T-helper 2 cell treated with Interferon-gamma antibody and Interleukin-4, amounts not matched to agents 100 ng/mL and 5 ng/mL, for 36 hours (primary cell): Measurements from ENCODE around the gene NPC1. TPM values are rescaled to one million over a fixed set of nuclear protein-coding genes. Genes with fewer than 3 reads are reported as not detected.

Experiments used
- intact Hi-C: fragments of 100-400 bp; cut with micrococcal nuclease; formaldehyde crosslinking; loops from one replicate; pipeline ENCODE4 v1.15.1; 2023
- total RNA-seq: library from RNA; stranded (reverse); gene quantifications from 2 replicates; pipeline ENCODE4 v1.2.3, GENCODE V29; 2022

Gene NPC1
- total RNA-seq, 1 donor from 2014 or later: 33.9 TPM

GRCh38 chr18:23609390-23610023 is 23.2 kb upstream of the NPC1 start:
- intact Hi-C loops: no loop called here

GRCh38 chr18:23608211-23608610 is 21.9 kb upstream of the NPC1 start:
- intact Hi-C loops: no loop called here

- intact Hi-C loops: no loop called here
Observed at GRCh38 chr18:23605941-23606340, 19.6 kb upstream of the NPC1 start.

- intact Hi-C loops: no loop called here
Observed at GRCh38 chr18:23599809-23600208, 13.5 kb upstream of the NPC1 start.

GRCh38 chr18:23596183-23596582 is 9.9 kb upstream of the NPC1 start:
- intact Hi-C loops: no loop called here

GRCh38 chr18:23595591-23595990 is 9.3 kb upstream of the NPC1 start:
- intact Hi-C loops: no loop called here

- intact Hi-C loops: no loop called here
Observed at GRCh38 chr18:23593720-23594119, 7.4 kb upstream of the NPC1 start.

GRCh38 chr18:23592911-23593310 is 6.6 kb upstream of the NPC1 start:
- intact Hi-C loops: no loop called here

GRCh38 chr18:23591011-23591410 is 4.7 kb upstream of the NPC1 start:
- intact Hi-C loops: no loop called here

GRCh38 chr18:23588836-23589560 is 2.7 kb upstream of the NPC1 start:
- intact Hi-C loops: loop anchor here (5.0 to 10.0 kb wide), 5 partner anchors 152 to 1844 kb away; partner anchors contain the start of genes MIB1 and RBBP8

- intact Hi-C loops: loop anchor here (5.0 to 10.0 kb wide), 5 partner anchors 150 to 1842 kb away; partner anchors contain the start of genes MIB1 and RBBP8
Observed at GRCh38 chr18:23587220-23587642, 925 bp upstream of the NPC1 start.

GRCh38 chr18:23585897-23586248 is 433 bp downstream of the NPC1 start:
- intact Hi-C loops: loop anchor here (1.0 to 10.0 kb wide), 11 partner anchors 12 to 1841 kb away; partner anchors contain the start of genes MIB1, RBBP8, RIOK3 and RMC1

- intact Hi-C loops: loop anchor here (5.0 to 10.0 kb wide), 5 partner anchors 148 to 1840 kb away; partner anchors contain the start of genes MIB1 and RBBP8
Observed at GRCh38 chr18:23585007-23585871, 1.1 kb downstream of the NPC1 start.

- intact Hi-C loops: loop anchor here (10.0 kb wide), 2 partner anchors 650 to 1840 kb away; partner anchors contain the start of genes MIB1 and RBBP8
Observed at GRCh38 chr18:23584019-23584983, 2.0 kb downstream of the NPC1 start.

GRCh38 chr18:23583071-23583865 is 3.0 kb downstream of the NPC1 start:
- intact Hi-C loops: loop anchor here (10.0 kb wide), 2 partner anchors 648 to 1838 kb away; partner anchors contain the start of genes MIB1 and RBBP8

- intact Hi-C loops: loop anchor here (10.0 kb wide), 2 partner anchors 646 to 1836 kb away; partner anchors contain the start of genes MIB1 and RBBP8
Observed at GRCh38 chr18:23580677-23581367, 5.5 kb downstream of the NPC1 start.

GRCh38 chr18:23578891-23579653 is 7.2 kb downstream of the NPC1 start:
- intact Hi-C loops: no loop called here
